ENCODE measurements around the gene CFAP57.
"Not testable (repeated sequence)": the region's sequence is repeated elsewhere in the genome, so short reads cannot be mapped to it uniquely, and the experiment has no call there.

The CFAP57 gene

DNA sequence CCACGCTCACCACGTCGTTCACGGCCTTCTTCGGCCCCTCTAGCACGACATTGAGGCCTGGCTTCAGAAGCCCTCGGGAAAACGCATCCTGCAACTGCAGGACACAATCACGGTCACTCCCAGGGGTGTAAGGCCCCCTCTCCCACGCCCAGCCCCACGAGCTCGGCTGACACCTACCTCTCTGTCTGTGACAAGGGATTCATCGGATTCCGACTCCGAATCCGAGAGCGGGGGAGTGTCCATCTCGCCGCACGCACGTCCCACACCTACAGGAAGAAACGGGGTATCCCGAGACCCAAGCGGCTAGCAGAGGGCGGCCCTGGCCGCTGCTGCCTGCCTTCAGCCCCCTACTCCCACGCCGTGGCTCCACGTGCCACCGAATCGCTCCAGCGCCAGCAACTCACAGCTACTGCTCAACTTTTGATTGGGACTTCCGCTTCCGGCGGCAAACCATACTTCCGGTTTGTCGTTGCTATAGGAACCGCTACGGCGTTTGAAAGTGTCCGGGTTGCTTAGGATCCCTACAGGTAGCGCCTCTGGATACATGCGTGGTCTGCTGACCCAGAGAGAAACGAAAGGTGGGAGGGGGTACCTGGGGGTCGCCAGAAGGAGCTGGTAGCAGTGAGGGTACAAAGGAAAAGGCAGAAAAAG lies at the start of gene CFAP57, which contains the start of gene EBNA1BP2:
Gene CFAP57 (plus strand): TSS at position 455 of the 651 bp plus-strand sequence. CDS start 424 bp downstream, outside the sequence.
Gene EBNA1BP2 (minus strand): TSS at position 415 of the 651 bp plus-strand sequence. CDS start 172 bp downstream, at position 243.
- peak; percentile 94 for DNase-seq

DNA sequence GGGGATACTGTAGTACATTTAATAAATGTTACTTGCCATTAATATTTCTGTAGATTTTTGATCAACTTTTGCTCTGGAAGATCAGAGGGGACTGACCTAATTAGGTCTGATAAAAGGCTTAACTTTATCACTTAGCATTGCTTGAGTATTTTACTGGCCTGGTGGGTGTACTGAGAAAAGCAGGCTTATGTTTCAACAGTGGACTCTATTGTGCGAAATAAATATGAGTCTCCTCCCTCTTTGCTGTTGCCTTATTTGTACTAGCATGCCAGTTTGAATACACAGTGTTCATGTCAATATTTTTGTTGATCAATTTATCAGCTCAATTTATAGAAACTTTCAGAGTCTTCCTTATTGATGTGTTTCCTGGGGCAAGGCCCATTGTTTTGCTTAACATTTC lies 49.1 kb upstream of the CFAP57 start:
- no peak for DNase-seq

DNA sequence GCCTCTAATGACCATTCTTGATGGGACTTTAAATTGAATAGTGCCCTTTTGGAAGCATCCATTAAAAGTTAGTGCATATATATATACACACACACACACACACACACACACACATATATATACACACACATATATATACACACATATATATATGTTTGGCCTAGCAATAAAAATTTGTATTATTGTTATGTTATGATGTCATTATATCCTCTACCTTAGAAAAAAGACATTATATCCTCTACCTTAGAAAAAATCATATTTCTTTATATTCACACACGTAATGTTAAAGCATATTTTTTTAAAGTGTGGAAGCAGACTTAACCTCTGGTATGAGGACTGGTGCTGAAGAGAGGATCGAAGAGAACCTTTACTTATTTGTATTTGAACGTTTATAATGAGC lies 43.3 kb upstream of the CFAP57 start:
- DNase-seq, result no peak

DNA sequence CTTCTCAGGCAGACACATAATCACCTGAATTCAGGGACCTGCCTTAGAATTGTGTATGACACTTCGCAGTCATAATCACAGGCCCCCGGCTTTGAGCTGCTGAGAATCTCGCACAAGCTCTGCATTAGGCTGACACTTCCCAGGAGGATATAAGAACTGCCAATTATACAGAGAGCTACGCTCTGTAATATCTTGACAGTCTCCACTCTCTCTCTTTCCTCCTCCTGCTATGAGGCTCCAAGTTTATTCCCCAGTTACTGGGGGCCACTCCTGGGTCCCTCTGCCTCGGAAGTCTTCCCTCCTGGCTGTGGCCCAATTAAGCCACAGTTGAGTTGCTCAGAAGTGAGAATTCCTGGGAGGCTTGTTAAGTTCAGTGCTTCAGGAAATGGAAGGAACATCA lies 42.7 kb upstream of the CFAP57 start:
- DNase-seq, result no peak

DNA sequence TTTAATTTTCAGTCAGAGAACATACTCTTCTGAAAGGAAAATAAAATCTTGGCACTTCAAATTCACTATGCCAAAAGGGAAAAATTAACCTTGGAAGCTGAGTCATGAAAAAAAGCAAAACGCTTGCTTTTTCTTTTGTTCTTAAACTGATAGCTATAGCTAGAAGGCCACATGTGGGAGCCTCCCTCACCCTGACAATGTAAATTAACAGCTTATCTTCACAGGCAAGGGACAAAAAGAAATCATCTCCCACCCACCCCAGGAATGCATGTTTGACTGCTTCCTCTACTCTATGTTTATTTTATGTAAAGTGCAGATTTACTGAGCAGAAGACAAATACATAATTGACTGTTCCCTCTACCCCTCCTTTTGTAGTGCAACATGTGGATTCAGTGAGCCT lies 38.1 kb upstream of the CFAP57 start:
- no peak for DNase-seq

DNA sequence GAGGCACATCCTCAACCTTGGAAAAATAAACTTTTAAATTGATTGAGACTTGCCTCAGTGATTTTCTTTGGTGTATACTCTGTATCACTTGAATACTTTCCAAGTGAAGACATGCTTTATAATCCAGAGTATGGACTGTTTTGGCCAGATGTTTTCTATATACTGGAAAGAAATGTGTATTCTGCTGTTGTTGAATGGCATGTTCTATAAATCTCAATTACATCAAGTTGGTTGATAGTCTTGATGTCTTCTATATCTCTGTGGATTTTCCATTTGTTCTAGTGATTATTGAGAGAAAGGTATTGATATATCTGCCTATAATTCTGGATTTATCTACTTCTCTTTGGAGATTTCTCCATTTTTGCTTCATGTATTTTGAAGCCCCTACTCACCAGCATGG lies 37.5 kb upstream of the CFAP57 start:
- no peak for DNase-seq

DNA sequence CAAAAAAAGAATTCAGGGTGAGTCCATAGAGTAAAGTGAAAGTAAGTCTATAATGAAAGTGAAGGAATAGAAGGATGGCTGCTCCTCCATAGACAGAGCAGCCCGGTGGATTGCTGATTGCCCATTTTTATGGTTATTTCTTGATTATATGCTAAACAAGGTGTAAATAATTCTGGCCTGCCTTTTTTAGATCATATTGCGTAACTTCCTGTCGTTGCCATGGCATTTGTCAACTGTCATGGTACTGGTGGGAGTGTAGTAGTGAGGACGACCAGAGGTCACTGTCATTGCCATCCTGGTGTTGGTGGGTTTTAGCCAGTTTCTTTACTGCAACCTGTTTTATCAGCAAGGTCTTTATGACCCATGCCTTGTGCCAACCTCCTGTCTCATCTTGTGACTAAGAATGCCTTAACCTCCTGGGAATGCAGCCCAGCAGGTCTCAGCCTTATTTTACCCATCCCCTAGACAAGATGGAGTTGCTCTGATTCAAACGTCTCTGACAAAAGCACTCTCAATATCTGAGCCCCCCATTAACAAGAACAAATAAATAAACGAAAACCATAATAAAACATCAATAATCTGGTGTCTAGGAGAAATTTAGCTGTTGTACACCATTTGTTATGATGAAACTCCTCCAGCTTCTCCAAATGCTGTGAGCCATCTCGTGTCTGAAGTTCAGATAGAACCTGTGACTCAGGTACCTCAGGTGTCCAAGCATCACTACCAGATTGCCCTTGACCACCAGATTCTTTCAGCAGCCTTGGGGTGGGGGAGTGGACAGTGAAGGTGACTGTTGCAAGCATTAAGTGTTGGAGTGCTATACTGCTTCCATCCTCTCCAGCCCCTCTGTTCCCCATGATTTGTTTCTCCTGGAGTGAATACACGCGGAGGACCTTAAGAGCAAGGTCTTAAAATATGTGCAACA lies 36.0 kb upstream of the CFAP57 start:
- no peak for DNase-seq

DNA sequence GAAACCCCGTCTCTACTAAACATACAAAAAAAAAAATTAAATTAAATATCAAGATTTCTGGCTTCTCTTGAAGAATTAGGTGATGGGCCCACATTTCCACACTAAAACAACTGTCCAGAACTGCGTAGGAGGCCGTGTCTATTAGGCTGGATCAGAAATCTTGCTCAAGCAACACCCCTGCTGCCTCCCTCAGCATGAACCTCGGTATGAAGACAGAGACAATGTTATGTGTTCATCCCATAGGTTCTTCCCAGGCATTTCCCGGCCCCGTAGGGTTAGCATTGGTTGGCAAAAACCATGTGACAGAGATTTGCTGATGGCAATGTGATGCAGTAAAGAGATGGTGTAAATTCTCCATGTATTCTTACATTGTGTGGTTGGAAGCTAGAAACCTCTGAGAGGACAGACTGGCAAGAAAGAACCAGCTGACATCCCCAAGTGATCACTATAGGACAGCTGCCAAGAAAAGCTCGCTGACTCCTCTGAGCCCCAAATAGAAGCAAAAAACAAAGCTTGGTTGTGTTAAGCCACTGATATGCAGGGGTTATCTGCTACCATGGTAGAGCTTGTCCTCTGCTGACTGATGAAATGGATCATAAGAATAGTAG lies 34.6 kb upstream of the CFAP57 start:
- DNase-seq, result no peak

DNA sequence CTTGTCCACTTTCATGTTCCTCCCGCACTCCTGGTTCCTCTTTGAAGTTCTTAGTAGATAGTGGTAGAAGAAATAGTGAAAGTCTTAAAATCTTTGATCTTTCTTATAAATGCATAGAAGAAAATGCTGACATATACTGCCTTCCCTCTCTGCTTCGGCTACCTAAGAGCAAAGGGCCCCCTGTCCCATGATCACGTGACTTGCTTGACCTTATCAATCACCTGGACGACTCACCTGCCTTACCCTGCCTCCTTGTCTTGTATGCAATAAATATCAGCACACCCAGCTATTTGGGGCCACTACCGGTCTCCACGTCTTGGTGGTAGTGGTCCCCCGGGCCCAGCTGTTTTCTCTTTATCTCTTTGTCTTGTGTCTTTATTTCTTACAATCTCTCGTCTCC lies 32.8 kb upstream of the CFAP57 start:
- DNase-seq, result not testable (repeated sequence)

DNA sequence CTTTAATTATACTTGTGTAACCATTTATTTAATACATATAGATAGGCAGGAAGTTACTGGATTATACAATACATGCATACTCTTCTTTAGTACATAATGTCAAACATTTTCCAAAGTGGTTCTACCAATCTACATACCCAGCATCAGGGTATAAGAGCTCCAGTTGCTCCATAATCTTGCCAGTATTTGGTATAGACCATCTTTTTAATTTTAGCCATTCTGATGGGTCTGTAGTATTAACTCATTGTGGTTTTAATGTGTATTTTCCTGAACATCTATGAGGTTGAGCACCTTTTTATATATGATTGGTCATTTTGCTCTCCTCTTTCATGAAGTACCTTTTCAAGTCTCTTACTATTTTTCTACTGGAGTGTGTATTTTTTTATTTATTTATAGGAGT lies 32.1 kb upstream of the CFAP57 start:
- no peak for DNase-seq

DNA sequence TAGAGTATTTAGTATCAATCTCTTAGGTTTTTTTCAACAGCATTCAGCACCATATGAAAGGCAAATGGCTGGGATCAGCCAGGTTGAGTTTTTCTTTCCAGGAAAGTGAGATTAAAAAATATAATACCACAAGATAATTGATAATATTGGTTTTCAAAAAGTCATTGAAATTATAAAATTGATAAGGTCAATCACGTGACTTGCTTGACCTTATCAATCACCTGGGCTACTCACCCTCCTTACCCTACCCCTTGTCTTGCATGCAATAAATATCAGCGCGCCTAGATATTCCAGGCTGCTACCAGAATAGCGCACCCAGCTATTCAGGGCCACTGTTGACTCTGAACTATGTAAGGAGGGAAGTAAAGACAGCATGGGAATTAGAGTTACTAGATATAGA lies 31.5 kb upstream of the CFAP57 start:
- DNase-seq, result no peak

DNA sequence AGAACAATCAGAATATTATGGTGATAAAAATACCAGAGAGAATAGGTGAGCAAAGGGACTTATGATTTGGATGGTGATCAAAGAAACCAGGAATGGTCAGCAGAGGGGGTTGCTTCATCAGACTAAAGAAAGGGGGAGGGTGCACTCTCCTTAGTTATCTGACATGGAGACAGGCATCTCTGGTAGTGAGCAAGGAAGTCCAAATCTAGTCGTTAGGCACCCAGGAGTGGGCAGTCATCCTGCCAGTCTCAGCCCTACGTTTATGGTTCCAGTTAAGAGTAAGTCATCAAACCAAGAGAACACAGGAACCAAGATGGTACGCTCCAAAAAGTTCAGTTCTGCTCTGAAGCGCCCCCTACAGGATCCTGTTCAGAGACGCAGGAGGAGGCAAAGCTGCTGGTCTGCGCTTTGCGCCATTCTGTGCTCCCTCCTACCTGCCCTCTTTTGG lies 28.7 kb upstream of the CFAP57 start:
- no peak for DNase-seq

DNA sequence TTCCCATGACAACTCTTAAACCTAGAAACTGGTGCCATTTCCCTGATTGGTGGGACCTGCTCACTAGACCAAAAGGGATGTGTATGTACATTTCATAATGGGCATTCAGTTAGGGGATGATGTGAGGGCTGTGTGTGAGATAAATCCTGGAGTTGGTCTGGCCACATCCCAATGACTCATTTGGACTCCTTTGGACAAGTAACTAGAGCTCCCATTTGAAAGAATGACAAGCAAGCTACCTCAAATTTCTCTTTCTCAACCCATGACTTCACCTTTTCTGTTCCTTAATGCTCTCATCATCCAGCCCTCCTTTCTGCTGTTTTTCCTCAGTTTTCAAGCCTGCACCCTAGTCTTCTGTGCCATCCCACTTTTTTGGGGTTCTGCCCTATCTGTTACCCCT lies 27.9 kb upstream of the CFAP57 start:
- peak; percentile 64 for DNase-seq

DNA sequence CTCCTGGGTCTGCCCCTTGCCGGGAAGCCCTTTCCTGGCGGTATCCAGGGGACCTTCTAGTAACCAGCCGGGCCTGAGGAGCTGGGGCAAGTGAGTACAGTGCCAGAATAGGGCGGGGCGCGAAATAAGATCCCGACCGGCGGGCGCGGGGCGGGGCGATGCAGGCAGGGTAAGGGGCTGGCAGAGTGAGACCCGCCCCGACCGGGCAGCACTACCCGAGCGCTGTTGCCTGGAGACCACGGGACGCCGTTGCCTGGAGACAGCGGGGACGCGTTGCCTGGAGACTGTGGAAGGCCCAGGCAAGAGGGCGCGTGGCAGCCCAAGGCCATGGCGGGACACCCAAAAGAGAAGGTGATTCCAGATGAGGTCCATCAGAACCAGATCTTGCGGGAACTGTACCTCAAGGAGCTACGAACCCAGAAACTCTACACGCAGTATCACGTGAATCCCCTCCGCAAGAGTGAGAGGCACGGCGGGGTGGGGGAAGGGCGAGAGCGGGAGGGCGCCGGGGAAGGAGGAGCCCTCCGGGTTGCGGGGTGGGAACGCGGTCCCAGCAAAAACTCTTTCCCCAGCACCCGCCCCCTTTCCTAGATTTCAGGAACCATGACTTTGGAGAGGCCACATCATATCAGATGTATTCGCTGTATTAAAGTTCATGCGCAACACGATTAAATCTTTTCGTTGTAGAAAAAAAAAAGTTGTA lies 24.4 kb upstream of the CFAP57 start:
- peak; percentile 40 for DNase-seq

DNA sequence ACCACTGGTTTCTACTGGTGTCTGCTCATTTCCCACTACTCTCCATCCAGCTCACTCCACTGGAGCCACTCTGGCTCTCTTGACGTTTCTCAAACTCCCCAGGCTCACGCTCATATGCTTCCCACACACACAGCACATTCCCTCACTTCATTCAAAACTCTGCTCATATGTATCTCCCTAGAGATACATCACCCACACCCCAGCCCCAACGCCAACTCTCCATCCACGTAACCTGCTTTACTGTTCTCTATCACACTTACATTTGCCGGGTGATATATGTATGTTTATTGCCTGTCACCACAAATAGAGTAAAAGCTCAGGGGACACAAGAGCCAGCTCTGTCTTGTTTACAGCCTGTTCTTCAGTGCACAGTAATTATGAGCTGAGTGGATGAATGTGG lies 22.2 kb upstream of the CFAP57 start:
- DNase-seq, result no peak

DNA sequence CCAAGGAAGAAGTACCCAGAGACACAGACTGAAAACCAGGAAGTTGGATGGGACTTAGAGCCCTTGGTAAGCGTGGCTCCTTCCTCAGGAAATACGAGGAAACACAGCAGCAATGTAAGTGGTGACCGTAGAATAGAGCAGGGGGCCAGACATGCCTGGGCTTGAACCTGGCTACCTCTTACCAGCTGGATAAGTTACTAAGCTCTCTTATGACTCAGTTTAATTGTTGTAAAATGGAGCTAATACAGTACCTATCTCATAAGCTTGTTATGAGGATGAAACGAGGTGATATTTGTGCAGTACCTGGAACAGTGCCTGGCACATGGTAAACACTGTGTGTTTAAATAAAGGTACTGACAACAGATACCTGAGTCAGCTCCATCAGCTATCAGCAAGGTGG lies 19.3 kb upstream of the CFAP57 start:
- DNase-seq, result no peak

DNA sequence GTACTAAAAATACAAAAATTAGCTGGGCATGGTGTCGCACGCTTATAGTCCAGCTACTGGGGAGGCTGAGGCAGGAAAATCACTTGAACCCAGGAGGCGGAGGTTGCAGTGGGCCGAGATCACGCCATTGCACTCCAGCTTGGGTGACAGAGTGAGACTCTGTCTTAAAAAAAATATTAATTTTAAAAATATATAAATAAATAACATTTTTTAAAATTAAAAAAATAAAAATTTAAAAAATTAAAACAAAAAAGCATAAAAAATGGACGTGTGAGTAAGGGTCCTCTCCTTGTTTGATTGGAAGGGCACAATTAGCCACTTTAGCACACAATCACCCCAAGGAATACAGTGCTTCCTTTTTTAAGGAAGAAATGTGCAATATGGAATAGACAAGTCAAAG lies 18.7 kb upstream of the CFAP57 start:
- no peak for DNase-seq

DNA sequence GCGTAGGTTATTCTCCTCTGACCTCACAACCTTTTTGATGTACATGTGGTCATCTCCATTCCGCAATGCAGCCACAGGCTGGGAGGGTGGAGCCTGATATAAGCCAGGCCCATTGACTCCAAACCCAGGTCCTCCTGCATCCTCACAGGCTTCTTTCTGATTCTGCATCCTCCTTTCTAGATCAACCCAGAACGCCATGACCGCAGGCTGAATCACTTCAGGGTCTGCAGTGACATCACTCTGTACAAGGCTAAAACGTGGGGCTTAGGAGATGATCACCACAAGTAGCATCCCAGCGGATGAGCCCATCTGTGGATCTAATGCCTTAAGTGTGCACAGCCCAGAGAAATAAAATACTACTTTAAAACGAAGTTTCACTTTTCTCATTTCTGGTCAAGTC lies 16.1 kb upstream of the CFAP57 start:
- DNase-seq, result no peak

DNA sequence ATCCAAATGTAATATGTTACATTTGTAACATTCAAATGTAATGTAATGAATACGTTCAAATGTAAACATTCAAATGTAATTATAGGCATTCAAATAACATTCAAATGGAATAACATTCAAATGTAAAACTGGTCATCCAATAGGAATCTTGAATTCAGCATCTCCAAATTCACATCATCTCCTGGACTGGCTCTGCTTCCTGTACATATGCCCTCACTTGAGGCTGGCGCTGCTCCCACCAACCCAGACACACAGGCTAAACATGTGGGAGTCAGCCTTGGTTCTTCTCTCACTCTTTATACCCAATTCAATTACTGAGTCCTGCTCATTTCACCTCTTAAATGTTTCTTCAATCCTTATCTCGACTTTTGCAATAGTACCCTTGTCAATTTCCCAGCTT lies 7.0 kb upstream of the CFAP57 start:
- DNase-seq, result no peak

DNA sequence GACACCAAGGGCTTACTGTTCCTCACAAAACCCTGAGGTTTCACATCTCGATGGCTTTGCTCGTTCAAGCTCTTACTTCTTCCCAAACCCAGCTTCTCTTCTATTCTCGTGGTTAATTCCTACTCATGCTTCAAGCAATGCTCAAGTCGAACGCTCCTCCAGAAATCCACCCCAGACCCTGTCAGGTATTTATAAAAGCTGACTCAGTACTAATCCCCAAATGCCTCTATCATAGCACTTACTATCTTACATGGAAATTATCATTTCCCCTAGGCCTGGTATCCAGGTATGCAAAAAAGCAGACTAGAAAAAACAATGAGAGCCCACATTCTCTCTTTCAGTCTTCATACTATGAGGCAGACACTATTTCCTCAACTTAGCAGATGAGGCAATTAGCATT lies 6.4 kb upstream of the CFAP57 start:
- no peak for DNase-seq

DNA sequence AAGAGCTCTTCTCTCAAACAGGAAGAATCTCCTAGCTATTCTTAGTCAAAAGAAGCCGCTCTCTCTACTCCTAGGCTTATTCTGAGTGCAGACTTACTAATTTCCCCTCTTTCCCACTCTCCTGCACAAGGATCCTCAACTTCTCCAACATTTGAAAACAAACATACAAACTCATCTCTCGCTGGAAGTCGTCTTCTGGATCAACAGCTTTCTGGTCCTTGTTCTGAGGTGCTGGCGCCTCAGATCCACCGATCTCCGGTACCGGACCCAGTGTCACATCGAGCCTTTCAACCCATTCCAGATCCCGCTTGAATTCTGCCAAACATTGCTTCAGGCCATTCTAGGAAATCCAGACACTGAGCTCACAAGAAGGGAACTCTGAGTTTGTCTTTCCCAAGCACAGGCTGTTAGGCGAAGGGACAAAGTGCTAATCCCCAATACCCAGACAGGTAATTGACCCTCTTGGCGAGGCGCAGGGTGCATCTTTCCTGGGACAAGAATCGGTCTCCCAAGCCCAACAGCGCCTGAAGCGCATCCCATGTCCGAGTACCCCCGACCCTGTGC lies 736 bp upstream of the CFAP57 start:
- no peak for DNase-seq

DNA sequence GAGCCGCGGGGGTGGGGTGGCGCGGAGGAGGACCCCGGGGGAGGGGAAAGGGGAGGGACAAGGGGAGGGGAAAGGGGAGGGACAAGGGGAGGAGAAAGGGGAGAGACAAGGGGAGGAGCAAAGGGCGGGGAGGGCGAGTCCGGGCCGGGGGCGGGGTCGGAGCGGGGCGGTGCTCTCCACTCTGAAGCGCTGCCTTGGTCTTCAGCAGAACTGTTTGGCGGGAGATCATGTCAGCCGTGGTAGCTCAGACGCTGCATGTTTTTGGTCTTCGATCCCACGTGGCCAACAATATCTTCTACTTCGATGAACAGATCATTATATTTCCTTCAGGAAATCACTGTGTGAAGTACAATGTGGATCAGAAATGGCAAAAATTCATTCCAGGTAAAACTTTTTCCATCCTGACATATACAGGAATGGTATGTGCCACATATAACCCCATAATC lies 420 bp downstream of the CFAP57 start:
- DNase-seq, result peak; percentile 85

DNA sequence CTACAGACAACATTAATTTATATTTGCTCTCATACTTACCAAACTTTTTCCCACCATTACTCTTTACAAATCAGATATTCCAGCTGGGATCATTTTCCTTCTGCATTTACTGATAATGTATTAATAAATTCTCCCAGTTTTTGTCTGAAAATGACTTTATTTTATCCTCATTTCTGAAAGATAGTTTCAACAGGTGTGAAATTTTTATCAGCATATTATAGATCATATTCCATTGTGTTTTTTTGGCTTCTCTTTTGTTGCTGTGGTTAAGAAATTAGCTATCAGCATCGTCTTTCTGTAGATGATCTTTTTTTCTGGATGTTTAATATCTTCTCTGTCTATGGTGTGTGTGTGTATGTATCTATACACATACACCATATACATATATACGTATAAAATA lies 2.7 kb downstream of the CFAP57 start:
- DNase-seq, result no peak
